Liver (tissue), 9 donors: ENCODE measurements around the gene MTA3. TPM values are rescaled to one million over a fixed set of nuclear protein-coding genes. Genes with fewer than 3 reads are reported as not detected.

Experiments
- DNase-seq: peaks from one replicate; pipeline ENCODE4 v3.0.0-alpha.2; 2017; ENCODE audit warnings: low spot score
- H3K27ac ChIP-seq, 2 donors: one replicate each; pipeline ENCODE4 v1.7.0; 2013; ENCODE audit warnings: inconsistent platforms in 2 of 2, low read length in 2 of 2, control low read depth in 1 of 2, low read depth in 1 of 2, mild to moderate bottlenecking in 1 of 2
- H3K27me3 ChIP-seq, 4 donors: one replicate each; pipeline versions ENCODE4 v1.6.1 to v1.7.0; 2013; ENCODE audit warnings: low read length in 3 of 4, inconsistent platforms in 1 of 4, mild to moderate bottlenecking in 1 of 4, moderate library complexity in 1 of 4; ENCODE audit not compliant: control insufficient read depth in 4 of 4, insufficient read depth in 4 of 4
- H3K36me3 ChIP-seq, 4 donors: one replicate each; pipeline versions ENCODE4 v1.6.1 to v1.7.0; 2013; ENCODE audit warnings: low read length in 3 of 4, mild to moderate bottlenecking in 3 of 4, low read depth in 1 of 4, moderate library complexity in 1 of 4; ENCODE audit not compliant: control insufficient read depth in 4 of 4, insufficient read depth in 3 of 4
- H3K4me1 ChIP-seq, 4 donors: one replicate each; pipeline versions ENCODE4 v1.6.1 to v1.7.0; 2013; ENCODE audit warnings: low read length in 3 of 4, mild to moderate bottlenecking in 3 of 4, moderate library complexity in 1 of 4; ENCODE audit not compliant: control insufficient read depth in 4 of 4, insufficient read depth in 4 of 4
- H3K4me3 ChIP-seq, 3 donors: one replicate each; pipeline versions ENCODE4 v1.6.1 to v1.7.0; 2013; ENCODE audit warnings: low read length in 3 of 3, control low read depth in 1 of 3, low read depth in 1 of 3, mild to moderate bottlenecking in 1 of 3
- H3K9ac ChIP-seq, 2 donors: one replicate each; pipeline ENCODE4 v1.7.0; 2013; ENCODE audit warnings: low read length in 2 of 2, mild to moderate bottlenecking in 2 of 2, moderate library complexity in 2 of 2, control low read depth in 1 of 2, low read depth in 1 of 2
- H3K9me3 ChIP-seq, 4 donors: one replicate each; pipeline versions ENCODE4 v1.6.1 to v1.7.0; 2013; ENCODE audit warnings: low read length in 3 of 4; ENCODE audit not compliant: control insufficient read depth in 4 of 4
- FOXA1 ChIP-seq: IDR thresholded peaks from 2 replicates; pipeline ENCODE4 v1.6.1; 2016; ENCODE audit warnings: antibody characterized with exemption
- FOXA2 ChIP-seq: IDR thresholded peaks from 2 replicates; pipeline ENCODE4 v1.6.1; 2016; ENCODE audit warnings: antibody characterized with exemption
- GABPA ChIP-seq, 2 donors: IDR thresholded peaks in 1 of 2; conservative IDR thresholded peaks in 1 of 2; 2 replicates each; pipeline ENCODE4 v1.6.1; 2016; ENCODE audit warnings: antibody characterized with exemption in 2 of 2, mild to moderate bottlenecking in 1 of 2, moderate library complexity in 1 of 2
- JUND ChIP-seq, 2 donors: IDR thresholded peaks; 2 replicates each; pipeline ENCODE4 v1.6.1; 2016; ENCODE audit warnings: antibody characterized with exemption in 2 of 2
- NR2F2 ChIP-seq: IDR thresholded peaks from 2 replicates; pipeline ENCODE4 v1.6.1; 2016; ENCODE audit warnings: antibody characterized with exemption
- RAD21 ChIP-seq, 2 donors: IDR thresholded peaks; 2 replicates each; pipeline ENCODE4 v1.6.1; 2016; ENCODE audit warnings: antibody characterized with exemption in 2 of 2, mild to moderate bottlenecking in 2 of 2
- TAF1 ChIP-seq: conservative IDR thresholded peaks from 2 replicates; pipeline ENCODE4 v1.6.1; 2016; ENCODE audit warnings: antibody characterized with exemption, mild to moderate bottlenecking
- WGBS: extraction: QIAGEN DNeasy Blood & Tissue Kit; methylation state at CpG from one replicate; pipeline ENCODE4 v1.1.7; 2013; 5-methylcytosine and 5-hydroxymethylcytosine counted together
- polyA plus RNA-seq, 2 donors: library from polyadenylated mRNA; stranded (reverse) in 1 of 2; unstranded in 1 of 2; fragments of 200-250 nt in 1 of 2; fragments of >200 nt in 1 of 2; fragmentation: Nextera tagmentation in 1 of 2; extraction: Ambion mirVana in 1 of 2; gene quantifications; one replicate each; pipeline versions ENCODE4 v1.2.1 to v1.2.3, GENCODE V29; 2013 to 2015
- total RNA-seq, 2 donors: library from RNA; depleted of rRNA; stranded (reverse); fragments of >200 nt; gene quantifications; one replicate each; pipeline ENCODE4 v1.2.3, GENCODE V29; 2014
- TF ChIP-seq, protein P1 (sequence below): IDR thresholded peaks from 2 replicates; pipeline ENCODE4 v1.6.1; 2016; ENCODE audit warnings: antibody characterized with exemption
- TF ChIP-seq, protein P2 (sequence below): IDR thresholded peaks from 2 replicates; pipeline ENCODE4 v1.6.1; 2016; ENCODE audit warnings: antibody characterized with exemption
- TF ChIP-seq, protein P3 (sequence below): IDR thresholded peaks from 2 replicates; pipeline ENCODE4 v1.6.1; 2016; ENCODE audit warnings: antibody characterized with exemption, mild to moderate bottlenecking
- TF ChIP-seq, protein P4 (sequence below): IDR thresholded peaks from 2 replicates; pipeline ENCODE4 v1.6.1; 2016; ENCODE audit warnings: antibody characterized with exemption
- donor health status: healthy.
- donor health status: healthy.
- donor health status: healthy.
- donor health status: healthy.
- donor health status: healthy.

MTA3 gene
- total and polyA plus RNA-seq, 4 donors: 5.5 to 10.3 (median 6.8) TPM

DNA sequence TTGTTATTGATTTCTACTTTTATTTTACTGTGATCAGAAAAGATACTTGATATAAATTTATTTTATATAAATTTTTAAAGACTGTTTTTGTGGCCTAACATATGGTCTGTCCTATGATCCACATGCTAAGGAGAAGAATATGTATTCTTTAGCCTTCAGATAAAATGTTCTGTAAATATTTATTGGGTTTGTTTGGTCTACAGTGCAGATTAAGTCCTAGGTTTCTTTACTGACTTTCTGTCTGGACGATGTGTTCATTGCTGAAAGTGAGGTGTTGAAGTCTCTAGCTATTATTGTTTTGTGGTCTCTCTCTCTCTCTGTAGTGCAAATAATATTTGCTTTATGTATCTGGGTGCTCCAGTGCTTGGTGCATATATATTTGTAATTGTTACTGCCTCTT is 165.4 kb downstream of the MTA3 start:
- no peak for TF ChIP-seq JUND (IDR thresholded peaks at IDR 0.05)
- TF ChIP-seq, protein P1, sequence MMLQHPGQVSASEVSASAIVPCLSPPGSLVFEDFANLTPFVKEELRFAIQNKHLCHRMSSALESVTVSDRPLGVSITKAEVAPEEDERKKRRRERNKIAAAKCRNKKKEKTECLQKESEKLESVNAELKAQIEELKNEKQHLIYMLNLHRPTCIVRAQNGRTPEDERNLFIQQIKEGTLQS: no peak
- TF ChIP-seq FOXA1: no peak
- TF ChIP-seq, protein P2, sequence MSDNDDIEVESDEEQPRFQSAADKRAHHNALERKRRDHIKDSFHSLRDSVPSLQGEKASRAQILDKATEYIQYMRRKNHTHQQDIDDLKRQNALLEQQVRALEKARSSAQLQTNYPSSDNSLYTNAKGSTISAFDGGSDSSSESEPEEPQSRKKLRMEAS: no peak
- TF ChIP-seq RAD21 (IDR thresholded peaks at IDR 0.05): no peak
- TF ChIP-seq NR2F2: no peak
- TF ChIP-seq, protein P3, sequence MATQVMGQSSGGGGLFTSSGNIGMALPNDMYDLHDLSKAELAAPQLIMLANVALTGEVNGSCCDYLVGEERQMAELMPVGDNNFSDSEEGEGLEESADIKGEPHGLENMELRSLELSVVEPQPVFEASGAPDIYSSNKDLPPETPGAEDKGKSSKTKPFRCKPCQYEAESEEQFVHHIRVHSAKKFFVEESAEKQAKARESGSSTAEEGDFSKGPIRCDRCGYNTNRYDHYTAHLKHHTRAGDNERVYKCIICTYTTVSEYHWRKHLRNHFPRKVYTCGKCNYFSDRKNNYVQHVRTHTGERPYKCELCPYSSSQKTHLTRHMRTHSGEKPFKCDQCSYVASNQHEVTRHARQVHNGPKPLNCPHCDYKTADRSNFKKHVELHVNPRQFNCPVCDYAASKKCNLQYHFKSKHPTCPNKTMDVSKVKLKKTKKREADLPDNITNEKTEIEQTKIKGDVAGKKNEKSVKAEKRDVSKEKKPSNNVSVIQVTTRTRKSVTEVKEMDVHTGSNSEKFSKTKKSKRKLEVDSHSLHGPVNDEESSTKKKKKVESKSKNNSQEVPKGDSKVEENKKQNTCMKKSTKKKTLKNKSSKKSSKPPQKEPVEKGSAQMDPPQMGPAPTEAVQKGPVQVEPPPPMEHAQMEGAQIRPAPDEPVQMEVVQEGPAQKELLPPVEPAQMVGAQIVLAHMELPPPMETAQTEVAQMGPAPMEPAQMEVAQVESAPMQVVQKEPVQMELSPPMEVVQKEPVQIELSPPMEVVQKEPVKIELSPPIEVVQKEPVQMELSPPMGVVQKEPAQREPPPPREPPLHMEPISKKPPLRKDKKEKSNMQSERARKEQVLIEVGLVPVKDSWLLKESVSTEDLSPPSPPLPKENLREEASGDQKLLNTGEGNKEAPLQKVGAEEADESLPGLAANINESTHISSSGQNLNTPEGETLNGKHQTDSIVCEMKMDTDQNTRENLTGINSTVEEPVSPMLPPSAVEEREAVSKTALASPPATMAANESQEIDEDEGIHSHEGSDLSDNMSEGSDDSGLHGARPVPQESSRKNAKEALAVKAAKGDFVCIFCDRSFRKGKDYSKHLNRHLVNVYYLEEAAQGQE: no peak
- no peak for TF ChIP-seq FOXA2
- H3K36me3 ChIP-seq: peaks cover 0 to 4% (median under 1%) of the 10 kb centered on the region in 4 donors

DNA sequence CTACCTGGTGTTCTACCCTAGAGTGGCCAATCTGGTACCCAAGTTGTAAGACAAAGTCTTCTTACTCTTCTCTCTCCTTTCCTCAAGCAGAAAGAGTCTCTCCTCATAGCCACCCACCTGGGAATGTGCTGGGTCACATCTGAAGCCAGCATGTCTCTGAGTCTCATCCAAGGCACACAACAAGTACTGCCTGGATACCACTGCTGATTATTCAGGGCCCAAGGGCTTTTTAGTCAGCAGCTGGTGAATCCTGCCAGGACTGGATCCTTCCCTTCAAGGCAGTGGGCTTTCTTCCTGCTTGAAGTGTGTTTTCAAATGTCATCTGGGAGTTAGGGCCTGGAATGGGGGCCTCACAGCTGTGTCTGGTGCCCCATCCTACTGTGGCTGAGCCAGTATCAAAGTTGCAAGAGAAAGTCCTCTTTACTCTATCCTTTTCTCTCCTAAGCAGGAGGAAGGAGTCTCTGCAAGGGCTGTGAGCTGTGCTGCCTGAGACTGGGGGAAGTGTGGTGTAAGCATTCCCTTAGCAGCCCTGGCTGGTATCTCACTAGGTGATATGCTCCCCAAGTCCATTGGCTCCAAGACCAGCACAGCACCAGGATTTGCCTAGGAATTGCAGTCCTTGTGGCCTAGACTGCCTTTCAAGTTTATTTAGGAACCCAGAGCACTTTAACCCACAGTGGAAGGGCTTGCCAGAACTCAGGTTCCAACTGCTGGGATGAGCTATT is 168.3 kb downstream of the MTA3 start:
- Histone ChIP-seq H3K9ac (no peak overlapping the region), H3K9me3 (no peaks in the 10 kb centered on the region), H3K36me3 (peaks cover 0 to 4% (median 2%) of the 10 kb centered on the region in 4 donors), H3K4me3 (no peak overlapping the region), H3K27ac (no peak overlapping the region), H3K27me3 (no peaks in the 10 kb centered on the region), H3K4me1 (peaks cover 0 to 2% (median 0%) of the 10 kb centered on the region in 4 donors)
- no peak for DNase-seq
- TF ChIP-seq, protein P3: no peak
- TF ChIP-seq, protein P4, sequence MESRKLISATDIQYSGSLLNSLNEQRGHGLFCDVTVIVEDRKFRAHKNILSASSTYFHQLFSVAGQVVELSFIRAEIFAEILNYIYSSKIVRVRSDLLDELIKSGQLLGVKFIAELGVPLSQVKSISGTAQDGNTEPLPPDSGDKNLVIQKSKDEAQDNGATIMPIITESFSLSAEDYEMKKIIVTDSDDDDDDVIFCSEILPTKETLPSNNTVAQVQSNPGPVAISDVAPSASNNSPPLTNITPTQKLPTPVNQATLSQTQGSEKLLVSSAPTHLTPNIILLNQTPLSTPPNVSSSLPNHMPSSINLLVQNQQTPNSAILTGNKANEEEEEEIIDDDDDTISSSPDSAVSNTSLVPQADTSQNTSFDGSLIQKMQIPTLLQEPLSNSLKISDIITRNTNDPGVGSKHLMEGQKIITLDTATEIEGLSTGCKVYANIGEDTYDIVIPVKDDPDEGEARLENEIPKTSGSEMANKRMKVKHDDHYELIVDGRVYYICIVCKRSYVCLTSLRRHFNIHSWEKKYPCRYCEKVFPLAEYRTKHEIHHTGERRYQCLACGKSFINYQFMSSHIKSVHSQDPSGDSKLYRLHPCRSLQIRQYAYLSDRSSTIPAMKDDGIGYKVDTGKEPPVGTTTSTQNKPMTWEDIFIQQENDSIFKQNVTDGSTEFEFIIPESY: no peak
- no peak for TF ChIP-seq TAF1
- no peak for TF ChIP-seq JUND (IDR thresholded peaks at IDR 0.05)
- no peak for TF ChIP-seq FOXA2
- no peak for TF ChIP-seq GABPA (IDR thresholded peaks at IDR 0.05 in 1 of 2, conservative IDR thresholded peaks at IDR 0.05 in 1 of 2)

More for the DNA sequence above, 165.4 kb downstream of the MTA3 start:
- 76% methylated on average over 1 of the region's 1 CpG for WGBS
- Histone ChIP-seq H3K4me1 (peaks cover 0 to 2% (median 0%) of the 10 kb centered on the region in 4 donors), H3K9me3 (no peaks in the 10 kb centered on the region), H3K4me3 (no peak overlapping the region), H3K9ac (no peak overlapping the region), H3K27ac (no peak overlapping the region), H3K27me3 (no peaks in the 10 kb centered on the region)
- DNase-seq: no peak
